HepG2 (cell line): Measurements from ENCODE around the gene PLIN5. TPM values are rescaled to one million over a fixed set of nuclear protein-coding genes. Genes with fewer than 3 reads are reported as not detected.

Experiments used
- ARNT ChIP-seq: fragments of 450-650 bp; IDR thresholded peaks from 2 replicates; pipeline ENCODE4 v1.6.1; 2017
- CREBL2 ChIP-seq: sonication (generic); formaldehyde crosslinking; IDR thresholded peaks from 2 replicates; pipeline ENCODE4 v1.8.1; 2023; ENCODE audit warnings: missing genetic modification reagents, mild to moderate bottlenecking, borderline replicate concordance
- NFAT5 ChIP-seq: sonication (generic); formaldehyde crosslinking; IDR thresholded peaks from 2 replicates; pipeline ENCODE4 v1.4.0; 2020; ENCODE audit warnings: missing genetic modification reagents
- PBX3 ChIP-seq: sonication (generic); formaldehyde crosslinking; IDR thresholded peaks from 2 replicates; pipeline ENCODE4 v1.8.1; 2023; ENCODE audit warnings: missing genetic modification reagents, inconsistent platforms, borderline replicate concordance
- SMARCE1 ChIP-seq: fragments of 450-650 bp; IDR thresholded peaks from 2 replicates; pipeline ENCODE4 v1.6.1; 2017; ENCODE audit warnings: borderline replicate concordance
- SPEN ChIP-seq: sonication (generic); formaldehyde crosslinking; IDR thresholded peaks from 2 replicates; pipeline ENCODE4 v1.5.1; 2020; ENCODE audit warnings: low read depth, mild to moderate bottlenecking, missing genetic modification reagents
- ZHX2 ChIP-seq, 2 experiments: sonication (generic) in 1 of 2; formaldehyde crosslinking in 1 of 2; IDR thresholded peaks; 2 replicates each; pipeline versions ENCODE4 v1.6.1 to v1.9.0; 2014 to 2022; ENCODE audit warnings: antibody characterized with exemption in 1 of 2, borderline replicate concordance in 1 of 2, inconsistent platforms in 1 of 2, low read depth in 1 of 2, missing genetic modification reagents in 1 of 2
- ZNF276 ChIP-seq: sonication (generic); formaldehyde crosslinking; IDR thresholded peaks from 2 replicates; pipeline ENCODE4 v1.4.0; 2020; ENCODE audit warnings: mild to moderate bottlenecking, low read depth, missing genetic modification reagents
- ZNF30 ChIP-seq: sonication (generic); formaldehyde crosslinking; IDR thresholded peaks from 2 replicates; pipeline ENCODE4 v1.5.0; 2020; ENCODE audit warnings: mild to moderate bottlenecking, missing genetic modification reagents
- ZNF784 ChIP-seq: sonication (generic); formaldehyde crosslinking; IDR thresholded peaks from 2 replicates; pipeline ENCODE4 v1.5.1; 2020; ENCODE audit warnings: missing genetic modification reagents, mild to moderate bottlenecking, borderline replicate concordance
- polyA plus RNA-seq, 8 experiments: library from polyadenylated mRNA; depleted of rRNA in 3 of 8; stranded (reverse) in 7 of 8; unstranded in 1 of 8; fragments of >200 nt; fragmentation: Illumina TruSeq in 4 of 8; extraction: Trizol in 4 of 8; gene quantifications; 2 replicates each; pipeline versions ENCODE4 v1.2.1 to v1.2.3, GENCODE V29; 2011 to 2016; ENCODE audit warnings: low read depth in 4 of 8, missing spikeins in 1 of 8, mixed read lengths in 1 of 8; ENCODE audit not compliant: insufficient read depth in 1 of 8
- total RNA-seq, 5 experiments: library from RNA; depleted of rRNA; stranded (reverse); fragments of >200 nt; fragmentation: Illumina TruSeq; extraction: Trizol; gene quantifications; 2 replicates each; pipeline ENCODE4 v1.2.3, GENCODE V29; 2016; ENCODE audit warnings: low read depth in 1 of 5

Gene PLIN5
- total and polyA plus RNA-seq, 2 of the 13 experiments (the other 11 are each of a cell fraction or from before 2014, with no cell fraction given): 1.8 to 4.8 TPM

GRCh38 chr19:4531562-4532165 lies 3.4 kb downstream of the PLIN5 start (continued):
- TF ChIP-seq NFAT5 (CRISPR knock-in tag) (peak; percentile 72; the same call in 1 of the 2 replicates), ZNF276 (CRISPR knock-in tag) (0 out of 2 replicates have a peak, but pooled peaks have one; percentile 34), ZHX2 (IDR thresholded peaks at IDR 0.05; ENCODE audit: low read depth) (no peak), ZHX2 (CRISPR knock-in tag; IDR thresholded peaks at IDR 0.05; ENCODE audit: borderline replicate concordance) (no peak), CREBL2 (CRISPR knock-in tag) (no peak), SPEN (CRISPR knock-in tag) (peak; percentile 84; the same call in 1 of the 2 replicates), ARNT (no peak), ZNF30 (CRISPR knock-in tag) (no peak), ZNF784 (CRISPR knock-in tag) (no peak), PBX3 (CRISPR knock-in tag) (no peak), SMARCE1 (no peak)
